HEK293 (cell line): Measurements from ENCODE around the gene GPR17.

Source experiments
- CTCF ChIA-PET: fragments of 350-600 bp; formaldehyde crosslinking; extraction: SDS; loops from one replicate; lab custom pipeline; 2021; ENCODE audit warnings: antibody characterized with exemption; lab: Yijun Ruan, JAX
- POLR2A ChIA-PET: fragments of 300-600 bp; formaldehyde crosslinking; extraction: SDS; loops from one replicate; lab custom pipeline; 2020; ENCODE audit warnings: antibody characterized with exemption, inconsistent platforms; lab: Yijun Ruan, JAX
- H3K27ac ChIP-seq: fragments of 200-500 bp; sonication (Bioruptor generic); 2 replicates; pipeline ENCODE4 v1.5.1; 2014; ENCODE audit warnings: low read depth, low read length, control low read depth, inconsistent platforms; ENCODE audit errors: extremely low read depth
- H3K36me3 ChIP-seq, 2 experiments: fragments of 200-500 bp in 1 of 2; sonication (Bioruptor generic) in 1 of 2; 1 replicate in 1 of 2; 2 replicates in 1 of 2; pipeline ENCODE4 v1.5.1; 2014 to 2017; ENCODE audit warnings: inconsistent platforms in 2 of 2, low read length in 2 of 2; ENCODE audit not compliant: control insufficient read depth in 2 of 2, insufficient read depth in 1 of 2
- H3K4me1 ChIP-seq: fragments of 200-500 bp; sonication (Bioruptor generic); 2 replicates; pipeline ENCODE4 v1.5.1; 2014; ENCODE audit warnings: mild to moderate bottlenecking, low read length, inconsistent platforms; ENCODE audit not compliant: control insufficient read depth, insufficient read depth
- H3K4me3 ChIP-seq: 2 replicates; pipeline ENCODE4 v1.5.1; 2011; ENCODE audit warnings: low read depth, mild to moderate bottlenecking, control low read depth, low read length, moderate library complexity
- H3K9me3 ChIP-seq: fragments of 200-500 bp; sonication (Bioruptor generic); 2 replicates; pipeline ENCODE4 v1.5.1; 2014; ENCODE audit warnings: low read depth, low read length, inconsistent platforms; ENCODE audit not compliant: control insufficient read depth, insufficient read depth
- BCL11A ChIP-seq: fragments of 450-650 bp; formaldehyde crosslinking; IDR thresholded peaks from 2 replicates; pipeline ENCODE4 v1.5.1; 2016; ENCODE audit warnings: low read depth, missing biosample characterization, missing genetic modification characterization
- GFI1B ChIP-seq: fragments of 450-650 bp; formaldehyde crosslinking; IDR thresholded peaks from 2 replicates; pipeline ENCODE4 v1.5.1; 2016; ENCODE audit warnings: missing biosample characterization, missing genetic modification characterization
- HOXA7 ChIP-seq: sonication (generic); formaldehyde crosslinking; IDR thresholded peaks from 2 replicates; pipeline ENCODE4 v1.8.1; 2022; ENCODE audit warnings: missing genetic modification reagents, borderline replicate concordance
- HOXD13 ChIP-seq: sonication (generic); formaldehyde crosslinking; IDR thresholded peaks from 2 replicates; pipeline ENCODE4 v1.8.0; 2022; ENCODE audit warnings: missing genetic modification reagents, borderline replicate concordance
- KLF16 ChIP-seq: fragments of 450-650 bp; formaldehyde crosslinking; IDR thresholded peaks from 2 replicates; pipeline ENCODE4 v1.5.1; 2017; ENCODE audit warnings: missing biosample characterization, missing genetic modification characterization
- OSR2 ChIP-seq: fragments of 450-650 bp; formaldehyde crosslinking; IDR thresholded peaks from 2 replicates; pipeline ENCODE4 v1.5.1; 2016; ENCODE audit warnings: missing biosample characterization, missing genetic modification characterization
- ZNF133 ChIP-seq: fragments of 450-650 bp; formaldehyde crosslinking; IDR thresholded peaks from 2 replicates; pipeline ENCODE4 v1.5.1; 2016; ENCODE audit warnings: missing biosample characterization, missing genetic modification characterization
- ZNF140 ChIP-seq: fragments of 450-650 bp; formaldehyde crosslinking; IDR thresholded peaks from 2 replicates; pipeline ENCODE4 v1.5.1; 2016; ENCODE audit warnings: missing biosample characterization, missing genetic modification characterization
- ZNF146 ChIP-seq: fragments of 450-650 bp; formaldehyde crosslinking; IDR thresholded peaks from 2 replicates; pipeline ENCODE4 v1.5.1; 2016; ENCODE audit warnings: missing biosample characterization, missing genetic modification characterization
- ZNF341 ChIP-seq: fragments of 450-650 bp; formaldehyde crosslinking; IDR thresholded peaks from 2 replicates; pipeline ENCODE4; 2016; ENCODE audit warnings: low read depth, missing biosample characterization, missing genetic modification characterization
- ZNF354C ChIP-seq: fragments of 450-650 bp; formaldehyde crosslinking; IDR thresholded peaks from 2 replicates; pipeline ENCODE4 v1.5.1; 2016; ENCODE audit warnings: missing biosample characterization, missing genetic modification characterization, low read depth, borderline replicate concordance
- ZNF366 ChIP-seq: fragments of 450-650 bp; formaldehyde crosslinking; conservative IDR thresholded peaks from 2 replicates; pipeline ENCODE4 v1.5.1; 2016; ENCODE audit warnings: missing biosample characterization, missing genetic modification characterization
- ZNF391 ChIP-seq: fragments of 450-650 bp; formaldehyde crosslinking; IDR thresholded peaks from 2 replicates; pipeline ENCODE4 v1.5.1; 2016; ENCODE audit warnings: low read depth, missing biosample characterization, missing genetic modification characterization, borderline replicate concordance
- ZNF473 ChIP-seq: fragments of 450-650 bp; formaldehyde crosslinking; IDR thresholded peaks from 2 replicates; pipeline ENCODE4 v1.5.1; 2017; ENCODE audit warnings: missing biosample characterization, missing genetic modification characterization
- ZNF501 ChIP-seq: fragments of 450-650 bp; formaldehyde crosslinking; IDR thresholded peaks from 2 replicates; pipeline ENCODE4 v1.5.1; 2016; ENCODE audit warnings: missing biosample characterization, missing genetic modification characterization
- ZNF596 ChIP-seq: fragments of 450-650 bp; IDR thresholded peaks from 2 replicates; pipeline ENCODE4 v1.5.0; 2018; ENCODE audit warnings: missing biosample characterization, mild to moderate bottlenecking, missing genetic modification characterization, moderate library complexity
- ZNF660 ChIP-seq: fragments of 450-650 bp; IDR thresholded peaks from 2 replicates; pipeline ENCODE4 v1.5.1; 2018; ENCODE audit warnings: missing biosample characterization, mild to moderate bottlenecking, missing genetic modification characterization
- TF ChIP-seq, protein P1 (sequence below): fragments of 450-650 bp; formaldehyde crosslinking; IDR thresholded peaks from 2 replicates; pipeline ENCODE4 v1.5.1; 2016; ENCODE audit warnings: missing biosample characterization, missing genetic modification characterization
- TF ChIP-seq, protein P2 (sequence below): fragments of 450-650 bp; formaldehyde crosslinking; IDR thresholded peaks from 2 replicates; pipeline ENCODE4 v1.5.1; 2016; ENCODE audit warnings: missing biosample characterization, missing genetic modification characterization
- TF ChIP-seq, protein P3 (sequence below): fragments of 450-650 bp; IDR thresholded peaks from 2 replicates; pipeline ENCODE4 v1.5.1; 2018; ENCODE audit warnings: missing biosample characterization, mild to moderate bottlenecking, missing genetic modification characterization
- TF ChIP-seq, protein P4 (sequence below): fragments of 450-650 bp; formaldehyde crosslinking; IDR thresholded peaks from 2 replicates; pipeline ENCODE4 v1.5.1; 2017; ENCODE audit warnings: missing biosample characterization, missing genetic modification characterization

Gene GPR17

DNA sequence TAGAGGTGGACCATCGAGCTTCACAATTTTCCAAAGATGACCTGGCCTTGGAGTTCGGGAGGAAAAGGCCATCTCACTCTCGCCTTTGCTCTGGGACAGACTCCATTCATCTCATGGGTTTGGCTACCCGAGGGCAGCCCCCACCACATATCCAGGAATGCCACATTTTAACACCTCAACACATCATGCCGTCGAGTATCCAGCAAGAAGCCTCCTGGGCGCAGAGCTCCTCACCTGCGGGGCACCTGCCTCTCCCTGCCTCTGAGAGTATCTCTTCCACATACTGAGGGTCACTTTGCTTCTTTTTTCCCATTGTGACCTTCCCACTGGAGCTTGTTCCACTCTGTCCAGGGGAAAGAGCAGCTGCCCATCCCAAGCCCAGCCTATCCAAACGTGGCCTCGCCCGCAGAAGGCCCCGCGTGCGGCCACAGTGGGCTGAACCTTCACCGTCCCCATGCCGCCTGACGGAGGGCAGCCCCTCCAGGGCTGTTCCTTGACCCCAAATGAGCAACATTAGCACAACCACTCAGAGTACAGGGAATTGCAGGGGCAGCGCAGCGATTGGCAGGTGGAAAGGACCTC lies 34.8 kb downstream of the GPR17 start:
- Histone ChIP-seq H3K4me3 (no peak overlapping the region), H3K27ac (no peak overlapping the region), H3K4me1 (no peaks in the 10 kb centered on the region), H3K9me3 (no peaks in the 10 kb centered on the region), H3K36me3 (no peaks in the 10 kb centered on the region)
- ChIA-PET CTCF (interaction anchor here (1.4 kb wide), 1 partner anchor 90 kb away, joined by 5 read pairs; no protein-coding TSS in a partner anchor), POLR2A (no interaction called here)
- TF ChIP-seq ZNF140 (tag by site-specific recombination), result no peak
- TF ChIP-seq BCL11A, result no peak
- no peak for TF ChIP-seq ZNF501 (tag by site-specific recombination)
- TF ChIP-seq ZNF391 (tag by site-specific recombination), result no peak
- TF ChIP-seq, protein P1, sequence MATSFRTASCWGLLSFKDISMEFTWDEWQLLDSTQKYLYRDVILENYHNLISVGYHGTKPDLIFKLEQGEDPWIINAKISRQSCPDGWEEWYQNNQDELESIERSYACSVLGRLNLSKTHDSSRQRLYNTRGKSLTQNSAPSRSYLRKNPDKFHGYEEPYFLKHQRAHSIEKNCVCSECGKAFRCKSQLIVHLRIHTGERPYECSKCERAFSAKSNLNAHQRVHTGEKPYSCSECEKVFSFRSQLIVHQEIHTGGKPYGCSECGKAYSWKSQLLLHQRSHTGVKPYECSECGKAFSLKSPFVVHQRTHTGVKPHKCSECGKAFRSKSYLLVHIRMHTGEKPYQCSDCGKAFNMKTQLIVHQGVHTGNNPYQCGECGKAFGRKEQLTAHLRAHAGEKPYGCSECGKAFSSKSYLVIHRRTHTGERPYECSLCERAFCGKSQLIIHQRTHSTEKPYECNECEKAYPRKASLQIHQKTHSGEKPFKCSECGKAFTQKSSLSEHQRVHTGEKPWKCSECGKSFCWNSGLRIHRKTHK (tag by site-specific recombination), result no peak

DNA sequence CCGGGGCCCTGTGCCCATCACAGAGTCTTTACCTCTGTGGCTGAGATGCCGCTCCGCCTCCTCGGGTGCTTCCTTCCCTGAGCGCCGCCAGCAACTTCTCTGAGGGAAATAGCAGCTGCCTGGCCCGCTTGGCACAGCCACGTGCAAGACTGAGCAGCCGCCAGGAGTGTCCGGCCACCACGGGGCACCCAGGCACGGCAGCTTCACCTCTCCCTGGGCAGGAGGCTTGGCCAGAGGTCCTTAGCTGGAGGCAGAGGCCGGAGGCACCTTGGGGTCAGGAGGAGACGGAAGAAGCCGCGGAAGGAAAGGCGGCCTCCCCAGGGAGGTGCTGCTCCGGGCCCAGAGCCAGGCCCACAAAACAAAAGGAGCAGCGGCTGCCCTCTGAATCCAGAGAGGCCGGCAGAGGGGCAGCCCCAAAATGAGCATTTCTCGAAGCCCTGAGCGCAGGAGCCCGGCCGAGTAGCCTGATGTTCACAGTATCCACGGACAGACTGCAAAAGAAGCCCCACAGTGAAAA lies 35.4 kb downstream of the GPR17 start:
- Histone ChIP-seq H3K4me3 (no peak overlapping the region), H3K9me3 (no peaks in the 10 kb centered on the region), H3K27ac (no peak overlapping the region), H3K4me1 (no peaks in the 10 kb centered on the region), H3K36me3 (no peaks in the 10 kb centered on the region)
- ChIA-PET POLR2A (no interaction called here), CTCF (interaction anchor here (0.7 kb wide), 1 partner anchor 167 kb away, joined by 3 read pairs; no protein-coding TSS in a partner anchor)
- TF ChIP-seq ZNF473 (tag by site-specific recombination), result no peak
- TF ChIP-seq OSR2 (tag by site-specific recombination), result no peak
- TF ChIP-seq HOXA7, result no peak
- no peak for TF ChIP-seq KLF16 (tag by site-specific recombination)

DNA sequence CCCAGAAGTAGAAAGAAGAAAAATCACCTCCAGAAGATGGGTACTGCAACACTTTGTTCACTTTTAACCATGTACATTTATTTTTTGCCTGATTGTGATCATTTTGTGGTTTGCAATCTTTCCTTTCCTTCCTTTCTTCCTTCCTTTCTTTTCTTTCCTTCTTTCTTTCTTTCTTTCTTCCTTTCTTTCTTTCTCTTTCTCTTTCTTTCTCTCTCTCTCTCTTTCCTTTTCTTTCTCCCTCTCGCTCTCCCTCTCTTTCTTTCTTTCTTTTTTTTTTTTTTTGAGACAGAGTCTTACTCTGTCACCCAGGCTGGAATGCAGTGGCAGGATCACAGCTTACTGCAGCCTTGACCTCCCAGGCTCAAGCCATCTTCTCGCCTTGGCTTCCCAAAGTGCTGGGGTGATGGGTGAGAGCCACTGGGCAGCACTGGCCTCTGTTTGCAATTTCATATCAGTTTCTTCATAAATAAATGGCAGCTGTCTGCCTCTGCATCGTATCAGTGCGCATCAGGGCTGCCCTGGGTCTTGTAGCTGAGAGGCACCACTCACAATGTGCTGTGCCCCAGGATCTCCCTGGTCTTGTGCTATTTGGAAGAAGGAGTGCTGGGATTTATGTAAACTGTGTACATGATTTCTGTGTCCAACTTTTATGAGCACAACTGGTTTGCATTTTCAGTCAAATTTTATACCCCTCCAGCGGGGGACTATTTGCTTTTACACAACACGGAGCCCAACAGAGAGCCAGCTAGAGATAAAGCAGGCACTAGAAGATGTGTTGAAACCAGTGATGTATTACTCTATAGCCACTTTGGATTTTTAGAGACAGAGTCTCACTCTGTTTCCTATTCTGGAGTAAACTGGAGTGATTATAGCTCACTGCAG lies 36.3 kb downstream of the GPR17 start:
- ChIA-PET CTCF (interaction anchor here (0.7 to 1.6 kb wide), 2 partner anchors 32 to 166 kb away, joined by 3 to 5 read pairs; no protein-coding TSS in a partner anchor), POLR2A (interaction anchor here (0.8 kb wide), 1 partner anchor 18 kb away, joined by 3 read pairs; no protein-coding TSS in a partner anchor)
- H3K4me3 ChIP-seq, result no peak overlapping the region
- H3K27ac ChIP-seq, result no peak overlapping the region
- no peaks in the 10 kb centered on the region for H3K9me3 ChIP-seq
- no peaks in the 10 kb centered on the region for H3K4me1 ChIP-seq
- H3K36me3 ChIP-seq, result no peaks in the 10 kb centered on the region
- no peak for TF ChIP-seq ZNF596 (tag by site-specific recombination)
- no peak for TF ChIP-seq ZNF133 (tag by site-specific recombination)
- TF ChIP-seq, protein P2, sequence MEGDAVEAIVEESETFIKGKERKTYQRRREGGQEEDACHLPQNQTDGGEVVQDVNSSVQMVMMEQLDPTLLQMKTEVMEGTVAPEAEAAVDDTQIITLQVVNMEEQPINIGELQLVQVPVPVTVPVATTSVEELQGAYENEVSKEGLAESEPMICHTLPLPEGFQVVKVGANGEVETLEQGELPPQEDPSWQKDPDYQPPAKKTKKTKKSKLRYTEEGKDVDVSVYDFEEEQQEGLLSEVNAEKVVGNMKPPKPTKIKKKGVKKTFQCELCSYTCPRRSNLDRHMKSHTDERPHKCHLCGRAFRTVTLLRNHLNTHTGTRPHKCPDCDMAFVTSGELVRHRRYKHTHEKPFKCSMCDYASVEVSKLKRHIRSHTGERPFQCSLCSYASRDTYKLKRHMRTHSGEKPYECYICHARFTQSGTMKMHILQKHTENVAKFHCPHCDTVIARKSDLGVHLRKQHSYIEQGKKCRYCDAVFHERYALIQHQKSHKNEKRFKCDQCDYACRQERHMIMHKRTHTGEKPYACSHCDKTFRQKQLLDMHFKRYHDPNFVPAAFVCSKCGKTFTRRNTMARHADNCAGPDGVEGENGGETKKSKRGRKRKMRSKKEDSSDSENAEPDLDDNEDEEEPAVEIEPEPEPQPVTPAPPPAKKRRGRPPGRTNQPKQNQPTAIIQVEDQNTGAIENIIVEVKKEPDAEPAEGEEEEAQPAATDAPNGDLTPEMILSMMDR (tag by site-specific recombination), result no peak
- no peak for TF ChIP-seq HOXD13 (CRISPR knock-in tag)
- TF ChIP-seq ZNF660 (tag by site-specific recombination), result no peak
- no peak for TF ChIP-seq KLF16 (tag by site-specific recombination)
- TF ChIP-seq ZNF341 (tag by site-specific recombination), result no peak
- TF ChIP-seq ZNF473 (tag by site-specific recombination), result no peak
- 0 out of 2 replicates have a peak, but pooled peaks have one; percentile 32 for TF ChIP-seq GFI1B (tag by site-specific recombination)
- TF ChIP-seq ZNF354C, result no peak
- no peak for TF ChIP-seq ZNF146 (tag by site-specific recombination)
- TF ChIP-seq ZNF366, result peak; percentile 77
- TF ChIP-seq, protein P3, sequence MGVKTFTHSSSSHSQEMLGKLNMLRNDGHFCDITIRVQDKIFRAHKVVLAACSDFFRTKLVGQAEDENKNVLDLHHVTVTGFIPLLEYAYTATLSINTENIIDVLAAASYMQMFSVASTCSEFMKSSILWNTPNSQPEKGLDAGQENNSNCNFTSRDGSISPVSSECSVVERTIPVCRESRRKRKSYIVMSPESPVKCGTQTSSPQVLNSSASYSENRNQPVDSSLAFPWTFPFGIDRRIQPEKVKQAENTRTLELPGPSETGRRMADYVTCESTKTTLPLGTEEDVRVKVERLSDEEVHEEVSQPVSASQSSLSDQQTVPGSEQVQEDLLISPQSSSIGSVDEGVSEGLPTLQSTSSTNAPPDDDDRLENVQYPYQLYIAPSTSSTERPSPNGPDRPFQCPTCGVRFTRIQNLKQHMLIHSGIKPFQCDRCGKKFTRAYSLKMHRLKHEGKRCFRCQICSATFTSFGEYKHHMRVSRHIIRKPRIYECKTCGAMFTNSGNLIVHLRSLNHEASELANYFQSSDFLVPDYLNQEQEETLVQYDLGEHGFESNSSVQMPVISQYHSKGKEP (tag by site-specific recombination), result no peak
- TF ChIP-seq, protein P4, sequence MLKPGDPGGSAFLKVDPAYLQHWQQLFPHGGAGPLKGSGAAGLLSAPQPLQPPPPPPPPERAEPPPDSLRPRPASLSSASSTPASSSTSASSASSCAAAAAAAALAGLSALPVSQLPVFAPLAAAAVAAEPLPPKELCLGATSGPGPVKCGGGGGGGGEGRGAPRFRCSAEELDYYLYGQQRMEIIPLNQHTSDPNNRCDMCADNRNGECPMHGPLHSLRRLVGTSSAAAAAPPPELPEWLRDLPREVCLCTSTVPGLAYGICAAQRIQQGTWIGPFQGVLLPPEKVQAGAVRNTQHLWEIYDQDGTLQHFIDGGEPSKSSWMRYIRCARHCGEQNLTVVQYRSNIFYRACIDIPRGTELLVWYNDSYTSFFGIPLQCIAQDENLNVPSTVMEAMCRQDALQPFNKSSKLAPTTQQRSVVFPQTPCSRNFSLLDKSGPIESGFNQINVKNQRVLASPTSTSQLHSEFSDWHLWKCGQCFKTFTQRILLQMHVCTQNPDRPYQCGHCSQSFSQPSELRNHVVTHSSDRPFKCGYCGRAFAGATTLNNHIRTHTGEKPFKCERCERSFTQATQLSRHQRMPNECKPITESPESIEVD (tag by site-specific recombination), result no peak
